ENCODE results near the gene HOXA1.

The HOXA1 gene

GRCh38 chr7:27095897-27096767 lies at the start of gene HOXA1:
Gene HOXA1 (minus strand): TSS chr7:27096000. CDS start chr7:27095912, 88 bp downstream.
- peak; percentile 72 for DNase-seq

- no peak for DNase-seq
These were observed 49.5 kb upstream of the HOXA1 start for GRCh38 chr7:27145165-27145913.

- no peak for DNase-seq
These were observed 49.0 kb upstream of the HOXA1 start for GRCh38 chr7:27144781-27145164.

GRCh38 chr7:27143950-27144780 lies 48.4 kb upstream of the HOXA1 start:
- no peak for DNase-seq

- DNase-seq: peak; percentile 81
These were observed 47.5 kb upstream of the HOXA1 start, which contains the start of gene HOXA5 for GRCh38 chr7:27143023-27143949. Gene HOXA5 (minus strand): TSS chr7:27143681. CDS start chr7:27143607, 74 bp downstream.

- no peak for DNase-seq
These were observed 46.8 kb upstream of the HOXA1 start for GRCh38 chr7:27142580-27143022.

- DNase-seq: no peak
These were observed 46.3 kb upstream of the HOXA1 start for GRCh38 chr7:27141923-27142579.

- no peak for DNase-seq
These were observed 45.5 kb upstream of the HOXA1 start for GRCh38 chr7:27141137-27141922.

- no peak for DNase-seq
These were observed 44.5 kb upstream of the HOXA1 start for GRCh38 chr7:27140126-27140857.

- no peak for DNase-seq
These were observed 43.7 kb upstream of the HOXA1 start for GRCh38 chr7:27139334-27140125.

GRCh38 chr7:27138985-27139333 lies 43.2 kb upstream of the HOXA1 start:
- no peak for DNase-seq

- no peak for DNase-seq
These were observed 42.7 kb upstream of the HOXA1 start for GRCh38 chr7:27138472-27138871.

GRCh38 chr7:27137640-27138315 lies 42.0 kb upstream of the HOXA1 start:
- DNase-seq: no peak

GRCh38 chr7:27134392-27134791 lies 38.6 kb upstream of the HOXA1 start:
- DNase-seq: no peak

- DNase-seq: no peak
These were observed 37.8 kb upstream of the HOXA1 start for GRCh38 chr7:27133409-27134231.

GRCh38 chr7:27132978-27133377 lies 37.2 kb upstream of the HOXA1 start:
- DNase-seq: no peak

GRCh38 chr7:27132214-27132613 lies 36.4 kb upstream of the HOXA1 start:
- no peak for DNase-seq

Measured in NCI-H748 treated with DMSO at 0.1 percent for 48 hours (cell line).